HG03521 (cell line): ENCODE measurements around the gene SUPT3H.

Source experiments
- ATAC-seq: cut with Tn5 transposase; IDR thresholded peaks from one replicate; pipeline ENCODE4 v1.9.1; 2021; ENCODE audit warnings: mild to moderate bottlenecking, moderate library complexity; ENCODE audit not compliant: unreplicated experiment

The SUPT3H gene

DNA sequence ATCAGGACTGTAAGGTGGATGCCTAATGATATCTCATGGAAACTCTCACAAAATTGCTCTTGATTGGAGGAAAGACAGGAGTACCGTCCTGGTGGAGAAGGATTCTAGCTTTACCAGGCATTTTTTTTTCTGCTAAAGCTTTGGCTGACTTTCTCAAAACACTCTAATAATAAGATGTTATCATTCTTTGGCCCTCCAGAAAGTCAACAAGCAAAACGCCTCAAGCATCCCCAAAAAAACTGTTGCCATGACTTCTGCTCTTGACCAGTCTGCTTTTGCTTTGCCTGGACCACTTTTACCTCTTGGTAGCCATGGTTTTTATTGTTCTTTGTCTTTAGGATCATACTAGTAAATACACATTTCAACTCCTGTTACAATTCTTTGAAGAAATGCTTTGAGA lies 105.1 kb downstream of the SUPT3H start:
- ATAC-seq = no peak

GRCh38 chr6:45265246-45265645 lies 112.5 kb downstream of the SUPT3H start:
- no peak for ATAC-seq

- no peak for ATAC-seq
Measured at GRCh38 chr6:45260696-45261095, 117.0 kb downstream of the SUPT3H start.

- ATAC-seq = no peak
Measured at GRCh38 chr6:45256697-45257695, 120.7 kb downstream of the SUPT3H start.

- ATAC-seq = no peak
Measured at GRCh38 chr6:45255434-45255833, 122.3 kb downstream of the SUPT3H start.

- no peak for ATAC-seq
Measured at GRCh38 chr6:45254253-45254652, 123.5 kb downstream of the SUPT3H start.

GRCh38 chr6:45253453-45253852 lies 124.3 kb downstream of the SUPT3H start:
- no peak for ATAC-seq

- no peak for ATAC-seq
Measured at GRCh38 chr6:45231660-45232059, 146.1 kb downstream of the SUPT3H start.

- no peak for ATAC-seq
Measured at GRCh38 chr6:45229416-45229815, 148.3 kb downstream of the SUPT3H start.

DNA sequence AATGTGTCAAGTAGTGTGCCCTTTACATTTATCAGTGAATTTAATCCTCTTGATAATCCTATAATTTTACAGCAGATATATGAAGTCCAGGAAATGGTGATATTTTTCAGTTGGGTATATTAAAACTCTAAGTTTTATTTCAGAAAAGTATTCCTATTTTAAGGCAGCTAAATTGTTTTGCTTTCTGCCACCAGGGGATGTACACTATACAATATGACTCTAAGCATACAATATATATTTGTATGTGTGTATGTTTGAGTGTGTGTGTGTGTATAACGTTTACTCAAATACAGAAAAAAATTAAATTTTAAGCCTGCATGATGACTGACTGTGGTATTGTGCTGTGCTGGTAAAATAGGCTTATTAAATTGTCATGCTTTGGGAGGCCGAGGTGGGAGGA lies 151.7 kb downstream of the SUPT3H start:
- ATAC-seq = no peak

- no peak for ATAC-seq
Measured at GRCh38 chr6:45222380-45222779, 155.4 kb downstream of the SUPT3H start.

DNA sequence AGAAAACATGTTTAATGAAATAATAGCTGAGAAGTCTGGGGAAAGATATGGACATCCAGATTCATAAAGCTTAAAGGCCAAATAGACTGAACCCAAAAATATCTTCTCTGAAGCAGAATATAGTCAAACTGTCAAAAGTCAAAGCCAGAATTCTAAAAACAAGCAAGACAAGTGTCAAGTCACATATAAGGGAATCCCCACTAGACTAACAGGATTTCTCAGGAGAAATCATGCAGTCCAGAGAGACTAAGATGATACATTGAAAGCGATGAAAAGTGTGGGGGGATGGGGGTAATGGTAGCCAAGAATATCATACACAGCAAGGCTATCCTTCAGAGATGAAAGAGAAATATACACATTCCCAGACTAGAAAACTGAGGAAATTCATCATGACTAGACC lies 162.0 kb downstream of the SUPT3H start:
- ATAC-seq = no peak

DNA sequence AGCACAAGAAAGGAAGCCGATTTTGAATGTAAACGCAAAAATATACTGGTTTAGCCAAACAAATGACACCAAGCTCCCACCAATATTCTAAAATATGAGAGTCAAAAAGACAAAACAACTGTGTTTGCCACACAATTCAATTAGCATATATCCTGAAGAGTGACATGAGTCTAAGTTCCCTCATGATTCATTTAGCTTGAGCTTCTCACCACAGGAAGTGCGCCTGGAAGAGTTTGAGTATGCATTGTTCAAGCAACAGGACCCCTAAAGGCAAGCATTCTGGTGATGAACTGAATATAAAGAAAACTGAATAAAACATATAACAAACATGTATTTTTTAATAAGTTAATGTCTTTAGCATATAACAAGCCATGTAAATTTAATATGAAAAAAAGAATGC lies 164.8 kb downstream of the SUPT3H start:
- no peak for ATAC-seq

DNA sequence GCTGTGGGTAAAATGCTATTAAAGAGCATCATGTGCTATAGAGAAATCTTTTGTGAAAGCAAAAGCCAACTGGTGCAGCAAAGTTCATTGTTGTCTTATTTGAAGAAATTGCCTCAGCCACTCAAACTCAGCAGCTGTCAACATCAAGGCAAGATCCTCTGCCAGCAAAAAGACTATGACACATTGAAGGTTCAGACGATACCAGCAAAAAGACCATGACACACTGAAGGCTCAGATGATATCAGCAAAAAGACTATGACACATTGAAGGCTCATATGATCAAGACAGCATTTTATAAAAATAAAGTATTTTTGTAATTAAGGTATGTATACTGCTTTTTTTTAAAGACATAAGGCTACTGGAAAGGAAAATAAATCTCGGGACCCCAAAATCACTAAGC lies 168.0 kb downstream of the SUPT3H start:
- no peak for ATAC-seq

GRCh38 chr6:45206793-45207492 lies 170.8 kb downstream of the SUPT3H start:
- ATAC-seq = no peak

GRCh38 chr6:45201484-45201883 lies 176.2 kb downstream of the SUPT3H start:
- no peak for ATAC-seq

DNA sequence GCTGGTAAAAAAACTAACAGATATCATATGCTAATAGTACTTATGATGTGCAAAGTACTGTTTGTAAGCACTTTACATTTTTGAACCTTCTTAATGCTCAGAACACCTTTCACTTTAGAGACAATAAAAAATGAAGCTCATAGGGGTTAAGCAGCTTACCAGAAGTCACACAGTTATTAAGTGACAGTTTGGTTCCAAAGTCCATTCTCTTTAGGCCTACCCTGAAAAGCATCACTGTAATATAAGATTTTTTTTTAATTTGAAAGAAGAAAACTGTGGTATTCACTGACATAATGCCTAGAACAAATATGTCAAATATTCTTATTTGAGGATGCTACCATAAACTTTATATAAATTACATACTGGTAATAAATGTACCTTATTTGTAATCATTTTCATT lies 177.2 kb downstream of the SUPT3H start:
- no peak for ATAC-seq

DNA sequence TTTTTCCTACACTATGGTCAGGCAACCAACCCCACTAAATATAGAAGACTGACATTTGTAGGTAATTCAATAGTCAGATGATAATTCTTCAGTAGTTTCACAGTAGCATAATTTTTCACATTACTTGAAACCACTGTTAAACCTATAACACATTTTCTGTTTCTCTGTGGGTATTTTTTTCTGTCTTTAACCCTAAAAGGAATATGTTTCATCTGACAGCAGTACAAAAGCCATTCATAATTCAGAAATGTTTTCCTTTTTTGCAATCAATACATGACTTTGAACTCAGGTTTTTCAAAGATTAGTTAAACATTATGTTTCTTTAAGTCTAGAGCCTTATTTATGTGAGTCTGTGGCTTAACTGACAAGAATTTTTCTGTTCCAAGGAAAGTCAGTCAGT lies 178.2 kb downstream of the SUPT3H start:
- ATAC-seq = no peak

GRCh38 chr6:45196121-45196520 lies 181.6 kb downstream of the SUPT3H start:
- no peak for ATAC-seq

- ATAC-seq = no peak
Measured at GRCh38 chr6:45195137-45195536, 182.6 kb downstream of the SUPT3H start.

DNA sequence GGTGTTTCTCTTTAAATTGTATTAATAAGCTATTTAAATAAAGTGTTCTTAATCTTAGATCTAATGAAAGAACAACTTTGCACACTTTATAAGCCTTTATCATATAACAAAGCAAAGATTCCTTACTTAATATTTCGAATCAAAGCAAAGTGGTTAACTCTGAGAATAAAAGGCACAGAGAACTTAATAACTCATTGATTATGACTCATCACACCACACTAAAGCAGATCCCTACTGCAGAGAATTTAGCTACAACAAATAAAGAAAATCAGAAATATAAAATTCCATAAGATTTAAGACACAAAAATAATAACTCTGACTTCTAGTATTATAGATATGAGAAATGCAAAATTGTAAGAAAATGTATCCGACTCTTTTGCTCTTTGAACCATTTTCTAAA lies 185.2 kb downstream of the SUPT3H start:
- ATAC-seq = no peak

- no peak for ATAC-seq
Measured at GRCh38 chr6:45191414-45191813, 186.3 kb downstream of the SUPT3H start.
